Measurements from ENCODE around the gene NOTCH1.

DNA sequence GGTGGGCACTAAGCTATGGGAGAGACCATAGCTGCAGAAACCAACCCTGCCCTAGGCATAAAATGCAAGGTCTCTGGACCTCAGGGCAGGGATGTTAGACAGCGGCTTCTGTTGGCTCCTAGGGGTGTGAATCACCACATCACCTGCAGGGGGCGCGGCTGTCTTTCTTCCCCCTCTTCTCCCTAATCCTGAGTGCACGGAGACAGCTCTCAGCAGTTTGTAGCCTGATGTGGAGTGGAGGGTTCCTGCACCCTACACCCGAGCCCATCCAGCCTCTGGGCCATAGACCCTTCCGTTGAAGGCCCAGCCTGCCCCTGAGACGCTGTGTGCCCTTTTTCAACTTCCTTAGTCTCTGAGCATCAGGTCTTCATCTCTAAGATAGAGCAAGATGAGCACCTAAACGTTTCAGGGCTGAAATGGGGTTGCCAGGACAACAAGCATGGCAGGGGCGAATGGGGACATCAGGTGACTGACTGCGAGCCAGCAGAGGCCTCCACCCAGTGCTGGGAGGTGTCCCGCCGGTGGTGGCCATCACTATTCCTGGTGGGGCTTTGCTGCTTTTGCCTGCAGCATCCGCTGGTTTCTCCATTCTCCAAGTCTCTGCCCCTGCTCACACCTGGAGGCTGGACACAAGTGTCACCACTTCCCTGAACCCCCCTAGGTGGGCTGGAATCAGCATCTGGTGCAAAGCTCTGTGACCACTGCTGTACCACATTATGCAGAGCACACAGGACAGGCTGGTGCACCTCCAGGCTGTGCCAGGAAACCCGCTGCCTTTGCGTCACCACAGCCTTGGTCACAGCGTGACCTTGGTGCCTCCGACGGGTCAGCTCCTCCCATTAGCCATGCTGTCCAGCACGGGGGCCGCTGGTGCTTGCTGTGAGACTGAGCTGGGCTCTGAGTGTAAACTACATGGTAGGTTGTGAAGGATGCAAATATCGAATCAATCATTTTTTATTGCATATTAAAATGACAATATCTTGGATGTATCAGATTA lies 60.5 kb downstream of the NOTCH1 start:
- no peak for TF ChIP-seq FOXP2 (optimal IDR thresholded peaks at IDR 0.05; ENCODE audit: borderline replicate concordance, extremely low read depth, extremely low read length, insufficient read depth)
- TF ChIP-seq, protein P1, sequence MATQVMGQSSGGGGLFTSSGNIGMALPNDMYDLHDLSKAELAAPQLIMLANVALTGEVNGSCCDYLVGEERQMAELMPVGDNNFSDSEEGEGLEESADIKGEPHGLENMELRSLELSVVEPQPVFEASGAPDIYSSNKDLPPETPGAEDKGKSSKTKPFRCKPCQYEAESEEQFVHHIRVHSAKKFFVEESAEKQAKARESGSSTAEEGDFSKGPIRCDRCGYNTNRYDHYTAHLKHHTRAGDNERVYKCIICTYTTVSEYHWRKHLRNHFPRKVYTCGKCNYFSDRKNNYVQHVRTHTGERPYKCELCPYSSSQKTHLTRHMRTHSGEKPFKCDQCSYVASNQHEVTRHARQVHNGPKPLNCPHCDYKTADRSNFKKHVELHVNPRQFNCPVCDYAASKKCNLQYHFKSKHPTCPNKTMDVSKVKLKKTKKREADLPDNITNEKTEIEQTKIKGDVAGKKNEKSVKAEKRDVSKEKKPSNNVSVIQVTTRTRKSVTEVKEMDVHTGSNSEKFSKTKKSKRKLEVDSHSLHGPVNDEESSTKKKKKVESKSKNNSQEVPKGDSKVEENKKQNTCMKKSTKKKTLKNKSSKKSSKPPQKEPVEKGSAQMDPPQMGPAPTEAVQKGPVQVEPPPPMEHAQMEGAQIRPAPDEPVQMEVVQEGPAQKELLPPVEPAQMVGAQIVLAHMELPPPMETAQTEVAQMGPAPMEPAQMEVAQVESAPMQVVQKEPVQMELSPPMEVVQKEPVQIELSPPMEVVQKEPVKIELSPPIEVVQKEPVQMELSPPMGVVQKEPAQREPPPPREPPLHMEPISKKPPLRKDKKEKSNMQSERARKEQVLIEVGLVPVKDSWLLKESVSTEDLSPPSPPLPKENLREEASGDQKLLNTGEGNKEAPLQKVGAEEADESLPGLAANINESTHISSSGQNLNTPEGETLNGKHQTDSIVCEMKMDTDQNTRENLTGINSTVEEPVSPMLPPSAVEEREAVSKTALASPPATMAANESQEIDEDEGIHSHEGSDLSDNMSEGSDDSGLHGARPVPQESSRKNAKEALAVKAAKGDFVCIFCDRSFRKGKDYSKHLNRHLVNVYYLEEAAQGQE (IDR thresholded peaks at IDR 0.05; ENCODE audit: insufficient read depth in 1 of 2, low read depth in 2 of 2, low read length in 2 of 2), result no peak
